OCI-M2 (cell line): ENCODE data around the gene NEK1.

Experiments
- DNase-seq: peaks from one replicate; lab custom pipeline; 2025; ENCODE audit not compliant: unreplicated experiment; lab: John Stamatoyannopoulos, UW

NEK1 gene

DNA sequence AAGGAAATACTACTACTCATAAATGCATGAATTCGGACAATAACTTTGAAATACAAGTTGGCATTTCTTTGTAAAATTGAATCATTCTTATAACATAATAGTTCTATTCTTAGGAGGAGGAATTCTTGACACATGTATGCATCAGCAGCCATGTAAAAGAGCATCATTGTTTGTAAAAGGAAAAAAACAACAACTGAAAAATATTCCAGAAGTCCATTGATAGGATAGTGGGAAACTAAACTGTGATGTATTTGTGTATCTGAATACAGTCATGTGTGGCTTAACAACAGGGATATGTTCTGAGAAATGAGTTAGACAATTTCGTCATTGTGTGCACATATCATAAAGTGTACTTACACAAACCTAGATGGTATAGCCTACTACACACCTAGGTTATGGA, 239.6 kb downstream of the NEK1 start:
- no peak for DNase-seq

GRCh38 chr4:169369634-169370033, 242.7 kb downstream of the NEK1 start:
- DNase-seq = no peak

DNA sequence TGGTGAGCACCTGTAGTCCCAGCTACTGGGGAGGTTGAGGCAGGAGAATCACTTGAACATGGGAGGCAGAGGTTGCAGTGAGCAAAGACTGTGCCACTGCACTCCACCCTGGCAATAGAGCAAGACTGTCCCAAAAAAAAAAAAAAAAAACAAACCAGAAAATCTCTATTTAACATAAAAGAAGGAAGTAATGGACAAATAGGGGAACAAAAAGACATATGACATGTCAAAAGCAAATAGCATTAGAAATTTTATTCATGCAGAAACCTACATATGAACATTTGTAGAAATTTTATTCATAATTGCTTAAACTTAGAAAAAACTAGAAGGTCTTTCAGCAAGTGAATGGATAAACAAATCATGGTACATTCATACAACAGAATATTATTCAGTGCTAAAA, 244.6 kb downstream of the NEK1 start:
- no peak for DNase-seq

DNA sequence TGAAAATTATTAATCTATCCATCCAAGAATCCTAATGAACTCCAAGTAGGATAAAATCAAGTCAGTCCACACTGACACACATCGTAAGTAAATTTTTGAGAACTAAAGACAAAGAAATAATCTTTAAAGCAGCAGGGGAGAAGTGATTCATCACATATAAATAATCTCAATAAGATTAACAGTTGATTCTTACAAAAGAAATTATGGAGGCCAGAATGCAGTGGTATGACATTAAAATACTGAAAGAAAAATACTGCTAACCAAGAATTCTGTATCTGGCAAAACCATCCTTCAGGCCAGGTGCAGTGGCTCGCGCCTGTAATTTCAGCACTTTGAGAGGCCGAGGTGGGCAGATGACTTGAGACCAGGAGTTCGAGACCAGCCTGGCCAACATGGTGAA, 245.6 kb downstream of the NEK1 start:
- no peak for DNase-seq

DNA sequence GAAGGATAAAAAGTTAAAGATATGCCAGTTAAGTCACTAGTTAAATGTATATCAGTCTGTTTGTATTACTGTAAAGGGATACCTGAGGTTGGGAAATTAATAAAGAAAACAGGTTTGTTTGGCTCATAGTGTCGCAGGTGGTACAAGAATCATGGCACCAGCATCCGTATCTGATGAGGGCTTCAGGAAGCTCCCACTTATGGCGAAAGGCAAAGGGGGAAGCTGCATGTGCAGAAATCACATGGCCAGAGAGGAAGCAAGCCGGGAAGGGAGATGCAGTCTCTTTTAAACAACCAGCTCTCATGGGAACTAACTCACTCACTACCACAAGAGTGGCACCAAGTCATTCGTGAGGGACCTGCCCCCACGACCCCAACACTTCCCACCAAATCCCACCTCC, 249.8 kb downstream of the NEK1 start:
- DNase-seq = no peak

- DNase-seq = no peak
Measured at GRCh38 chr4:169361756-169362155, 250.6 kb downstream of the NEK1 start.

GRCh38 chr4:169359961-169360360, 252.4 kb downstream of the NEK1 start:
- no peak for DNase-seq

DNA sequence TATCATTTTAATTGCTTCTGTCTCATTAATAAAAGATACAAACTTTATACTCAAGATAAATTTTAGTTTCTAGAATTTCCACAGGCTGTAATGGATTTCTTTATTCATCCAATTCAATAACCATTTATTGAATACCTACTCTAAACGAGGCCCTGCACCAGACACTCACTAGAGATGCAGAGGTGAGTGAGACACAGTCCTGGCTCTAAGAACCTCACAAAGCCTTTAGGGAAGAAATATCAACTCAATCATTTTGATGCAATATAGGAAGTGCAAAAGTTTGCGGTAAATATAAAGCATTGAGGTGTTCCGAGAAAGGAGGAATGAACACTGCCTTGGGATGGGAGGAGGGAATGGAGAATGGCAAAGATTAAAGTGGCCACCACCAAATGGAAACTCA, 260.0 kb downstream of the NEK1 start:
- DNase-seq = no peak

DNA sequence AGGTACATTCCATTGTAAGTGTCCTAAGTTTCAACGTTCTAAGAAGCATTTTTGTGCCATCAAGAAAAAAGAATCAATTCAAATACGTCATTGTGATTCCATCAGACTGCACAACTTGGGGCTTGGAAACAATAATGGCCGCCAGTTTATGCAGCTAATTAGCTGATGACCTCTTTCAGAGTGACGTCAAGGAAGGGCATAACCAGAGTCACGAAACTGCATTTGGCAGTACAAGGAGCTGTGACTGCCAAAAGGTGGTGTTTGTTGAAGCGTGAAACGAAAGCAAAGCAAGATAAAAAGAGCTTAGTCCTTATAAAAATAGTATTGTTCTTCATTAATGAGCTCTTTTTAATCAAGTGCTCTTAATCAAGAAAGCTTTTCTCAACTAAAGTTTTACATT, 260.5 kb downstream of the NEK1 start:
- no peak for DNase-seq

- no peak for DNase-seq
Measured at GRCh38 chr4:169348541-169348940, 263.8 kb downstream of the NEK1 start.

DNA sequence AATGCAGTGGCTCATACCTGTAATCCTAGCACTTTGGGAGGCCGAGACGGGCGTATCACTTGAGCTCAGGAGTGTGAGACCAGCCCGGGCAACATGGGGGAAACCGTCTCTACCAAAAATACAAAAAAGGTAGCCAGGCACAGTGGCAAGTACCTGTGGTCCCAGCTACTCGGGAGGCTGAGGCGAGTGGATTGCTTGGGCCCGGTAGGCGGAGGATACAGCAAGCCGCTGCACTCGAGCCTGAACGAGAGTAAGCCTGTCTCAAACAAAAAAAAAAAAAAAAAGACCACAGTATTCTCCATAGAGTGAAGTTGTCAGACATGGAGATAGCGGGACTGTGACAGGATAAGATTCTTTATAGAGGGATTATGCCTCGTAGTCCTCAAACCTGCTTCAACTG, 265.5 kb downstream of the NEK1 start:
- no peak for DNase-seq

DNA sequence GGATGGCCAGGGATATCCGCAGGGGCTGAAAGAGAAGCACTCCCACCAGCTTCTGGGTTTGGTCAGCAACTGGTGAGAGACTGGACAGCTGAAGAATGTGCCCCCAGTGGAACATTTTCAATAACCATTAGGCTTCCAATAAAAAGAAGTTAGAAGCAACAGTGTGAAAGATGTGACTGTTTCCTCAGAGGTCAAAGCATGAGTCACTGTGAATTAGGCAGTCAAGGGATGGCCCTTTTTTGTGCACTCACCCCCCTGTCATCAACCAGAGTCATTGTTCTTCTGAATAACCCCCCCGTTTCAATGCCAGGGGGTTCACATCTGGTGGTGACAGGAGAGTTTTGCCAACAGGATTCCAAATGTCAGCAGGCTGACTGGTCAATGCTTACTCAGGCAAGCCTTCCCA, 267.1 kb downstream of the NEK1 start:
- no peak for DNase-seq
